Measurements from ENCODE around the gene TCF7L1.
"Not testable (repeated sequence)": the region's sequence is repeated elsewhere in the genome, so short reads cannot be mapped to it uniquely, and the experiment has no call there.

The TCF7L1 gene

GRCh38 chr2:85151026-85151425, 17.8 kb downstream of the TCF7L1 start:
- Histone ChIP-seq H3K27me3 (ENCODE audit: insufficient read depth, poor library complexity, severe bottlenecking) (peaks cover 2% of the 10 kb centered on the region), H3K4me3 (replicated peaks; ENCODE audit: insufficient read depth, low read length) (no peak overlapping the region), H3K27ac (replicated peaks) (no peak overlapping the region)
- TF ChIP-seq REST (IDR thresholded peaks at IDR 0.05; ENCODE audit: insufficient replicate concordance, low read depth) (no peak), SPI1 (IDR thresholded peaks at IDR 0.05; ENCODE audit: borderline replicate concordance, low read depth) (no peak), GABPA (IDR thresholded peaks at IDR 0.05; ENCODE audit: low read depth) (no peak), POLR2AphosphoS5 (IDR thresholded peaks at IDR 0.05; ENCODE audit: low read depth) (no peak)
- no peak for DNase-seq (ENCODE audit: low read depth in 1 of 2, low spot score in 1 of 2)

- H3K27me3 ChIP-seq (ENCODE audit: insufficient read depth, poor library complexity, severe bottlenecking) = peaks cover 2% of the 10 kb centered on the region
- no peak for TF ChIP-seq POLR2AphosphoS5 (IDR thresholded peaks at IDR 0.05; ENCODE audit: low read depth)
- TF ChIP-seq REST (IDR thresholded peaks at IDR 0.05; ENCODE audit: insufficient replicate concordance, low read depth) = no peak
- no peak for TF ChIP-seq GABPA (IDR thresholded peaks at IDR 0.05; ENCODE audit: low read depth)
- no peak for TF ChIP-seq SPI1 (IDR thresholded peaks at IDR 0.05; ENCODE audit: borderline replicate concordance, low read depth)
- no peak for TF ChIP-seq CTCF (IDR thresholded peaks at IDR 0.05; ENCODE audit: insufficient read depth, low read length)
- no peak overlapping the region for H3K27ac ChIP-seq (replicated peaks)
- no peak for DNase-seq (ENCODE audit: low read depth in 1 of 2, low spot score in 1 of 2)
- H3K4me3 ChIP-seq (replicated peaks; ENCODE audit: insufficient read depth, low read length) = no peak overlapping the region
These were observed 19.7 kb downstream of the TCF7L1 start for GRCh38 chr2:85152895-85153294.

- Histone ChIP-seq H3K27ac (replicated peaks) (no peak overlapping the region), H3K27me3 (ENCODE audit: insufficient read depth, poor library complexity, severe bottlenecking) (peaks cover 2% of the 10 kb centered on the region), H3K4me3 (replicated peaks; ENCODE audit: insufficient read depth, low read length) (no peak overlapping the region)
- TF ChIP-seq GABPA (IDR thresholded peaks at IDR 0.05; ENCODE audit: low read depth) (no peak), SPI1 (IDR thresholded peaks at IDR 0.05; ENCODE audit: borderline replicate concordance, low read depth) (no peak), CTCF (IDR thresholded peaks at IDR 0.05; ENCODE audit: insufficient read depth, low read length) (no peak), REST (IDR thresholded peaks at IDR 0.05; ENCODE audit: insufficient replicate concordance, low read depth) (no peak), POLR2AphosphoS5 (IDR thresholded peaks at IDR 0.05; ENCODE audit: low read depth) (no peak)
- DNase-seq (ENCODE audit: low read depth in 1 of 2, low spot score in 1 of 2) = no peak
These were observed 21.0 kb downstream of the TCF7L1 start for GRCh38 chr2:85154048-85154753.

- not testable (repeated sequence) for H3K4me3 ChIP-seq (replicated peaks; ENCODE audit: insufficient read depth, low read length); DNase-seq (ENCODE audit: low read depth in 1 of 2, low spot score in 1 of 2); H3K27me3 ChIP-seq (ENCODE audit: insufficient read depth, poor library complexity, severe bottlenecking)
These were observed 21.9 kb downstream of the TCF7L1 start for GRCh38 chr2:85155082-85155481.

More at GRCh38 chr2:85155082-85155481, 21.9 kb downstream of the TCF7L1 start:
- not testable (repeated sequence) for H3K27ac ChIP-seq (replicated peaks)

Measured in HL-60 (cell line).